GM12892 (cell line): ENCODE measurements around the gene SULT1C2.

Experiments
- POLR2A ChIP-seq: IDR thresholded peaks from 2 replicates; pipeline ENCODE4 v1.6.1; 2011; ENCODE audit warnings: low read depth, low read length, control low read depth
- POLR2AphosphoS5 ChIP-seq: IDR thresholded peaks from 2 replicates; pipeline ENCODE4 v1.6.1; 2011; ENCODE audit warnings: low read depth, low read length, control low read depth

DNA sequence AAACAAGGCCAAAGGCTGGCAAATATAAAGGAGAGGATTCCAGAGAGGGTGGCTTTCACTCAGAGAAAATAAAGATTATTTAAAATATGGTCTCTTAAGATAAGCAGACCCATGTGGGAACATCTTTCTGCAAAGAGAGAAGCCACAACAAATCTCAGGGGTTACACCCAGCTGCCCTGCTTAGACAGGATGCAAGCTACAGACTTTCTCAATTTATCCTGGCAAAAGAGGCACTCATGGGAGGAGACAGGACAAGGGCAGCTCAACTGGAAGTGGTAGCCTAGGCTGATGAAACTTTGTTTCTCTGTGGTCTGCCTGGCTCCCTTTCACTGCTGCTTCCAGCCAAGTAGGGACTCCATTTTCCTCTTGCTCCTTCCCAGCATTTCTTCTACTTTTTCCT is 63.2 kb downstream of the SULT1C2 start:
- TF ChIP-seq POLR2A (no peak), POLR2AphosphoS5 (no peak)
